ENCODE data around the gene PLEKHB2.
"Not testable (repeated sequence)": the region's sequence is repeated elsewhere in the genome, so short reads cannot be mapped to it uniquely, and the experiment has no call there.

PLEKHB2 gene

GRCh38 chr2:131105156-131105949 is at the start of gene PLEKHB2:
TSS of gene PLEKHB2 (plus strand) at chr2:131105336. CDS start at chr2:131120942, 15,606 bp downstream.
- peak; percentile 80 for DNase-seq

- DNase-seq, result no peak
Measured at GRCh38 chr2:131056204-131056931, 48.8 kb upstream of the PLEKHB2 start.

- no peak for DNase-seq
Measured at GRCh38 chr2:131056932-131057287, 48.2 kb upstream of the PLEKHB2 start.

- DNase-seq, result no peak
Measured at GRCh38 chr2:131058214-131058843, 46.8 kb upstream of the PLEKHB2 start.

GRCh38 chr2:131058920-131059319 is 46.2 kb upstream of the PLEKHB2 start:
- no peak for DNase-seq

GRCh38 chr2:131063501-131064283 is 41.4 kb upstream of the PLEKHB2 start:
- DNase-seq, result no peak

GRCh38 chr2:131064589-131065512 is 40.3 kb upstream of the PLEKHB2 start:
- DNase-seq, result no peak

- no peak for DNase-seq
Measured at GRCh38 chr2:131067465-131068125, 37.5 kb upstream of the PLEKHB2 start.

- not testable (repeated sequence) for DNase-seq
Measured at GRCh38 chr2:131068172-131068571, 37.0 kb upstream of the PLEKHB2 start.

- DNase-seq, result not testable (repeated sequence)
Measured at GRCh38 chr2:131075578-131075977, 29.6 kb upstream of the PLEKHB2 start.

- no peak for DNase-seq
Measured at GRCh38 chr2:131076707-131077106, 28.4 kb upstream of the PLEKHB2 start.

- no peak for DNase-seq
Measured at GRCh38 chr2:131077182-131077846, 27.8 kb upstream of the PLEKHB2 start.

- no peak for DNase-seq
Measured at GRCh38 chr2:131077966-131078365, 27.2 kb upstream of the PLEKHB2 start.

- not testable (repeated sequence) for DNase-seq
Measured at GRCh38 chr2:131079931-131080330, 25.2 kb upstream of the PLEKHB2 start.

GRCh38 chr2:131081190-131081589 is 23.9 kb upstream of the PLEKHB2 start:
- DNase-seq, result no peak

GRCh38 chr2:131085646-131086045 is 19.5 kb upstream of the PLEKHB2 start:
- DNase-seq, result no peak

- DNase-seq, result no peak
Measured at GRCh38 chr2:131092458-131093005, 12.6 kb upstream of the PLEKHB2 start.

GRCh38 chr2:131093006-131093695 is 12.0 kb upstream of the PLEKHB2 start, which contains the start of gene FAM168B:
TSS of gene FAM168B (minus strand) at chr2:131093460. CDS start at chr2:131082646, 10,814 bp downstream.
- peak; percentile 89 for DNase-seq

- DNase-seq, result peak; percentile 69
Measured at GRCh38 chr2:131093696-131094462, 11.3 kb upstream of the PLEKHB2 start.

Data from NCI-H774 (cell line).